ENCODE data around the gene CHCHD10.

DNA sequence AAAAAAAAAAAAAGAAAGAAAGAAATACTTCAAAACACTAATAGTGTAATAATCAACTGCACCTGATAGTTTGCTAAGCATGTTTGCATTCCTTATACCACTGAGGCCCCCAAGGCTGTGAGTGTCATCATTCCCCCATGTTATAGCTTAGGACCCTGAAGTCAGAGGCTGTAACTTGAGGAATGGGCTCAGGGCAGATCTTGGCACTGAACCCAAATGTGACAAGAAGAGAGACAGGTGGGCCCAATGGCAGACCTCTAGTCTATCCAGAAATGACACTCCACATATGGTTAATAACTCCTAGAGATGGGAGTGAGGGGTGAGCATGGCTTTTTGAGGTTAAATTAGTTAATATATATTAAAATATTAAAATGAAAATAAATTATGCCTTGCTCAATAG lies 30.1 kb downstream of the CHCHD10 start:
- TF ChIP-seq, protein P1, sequence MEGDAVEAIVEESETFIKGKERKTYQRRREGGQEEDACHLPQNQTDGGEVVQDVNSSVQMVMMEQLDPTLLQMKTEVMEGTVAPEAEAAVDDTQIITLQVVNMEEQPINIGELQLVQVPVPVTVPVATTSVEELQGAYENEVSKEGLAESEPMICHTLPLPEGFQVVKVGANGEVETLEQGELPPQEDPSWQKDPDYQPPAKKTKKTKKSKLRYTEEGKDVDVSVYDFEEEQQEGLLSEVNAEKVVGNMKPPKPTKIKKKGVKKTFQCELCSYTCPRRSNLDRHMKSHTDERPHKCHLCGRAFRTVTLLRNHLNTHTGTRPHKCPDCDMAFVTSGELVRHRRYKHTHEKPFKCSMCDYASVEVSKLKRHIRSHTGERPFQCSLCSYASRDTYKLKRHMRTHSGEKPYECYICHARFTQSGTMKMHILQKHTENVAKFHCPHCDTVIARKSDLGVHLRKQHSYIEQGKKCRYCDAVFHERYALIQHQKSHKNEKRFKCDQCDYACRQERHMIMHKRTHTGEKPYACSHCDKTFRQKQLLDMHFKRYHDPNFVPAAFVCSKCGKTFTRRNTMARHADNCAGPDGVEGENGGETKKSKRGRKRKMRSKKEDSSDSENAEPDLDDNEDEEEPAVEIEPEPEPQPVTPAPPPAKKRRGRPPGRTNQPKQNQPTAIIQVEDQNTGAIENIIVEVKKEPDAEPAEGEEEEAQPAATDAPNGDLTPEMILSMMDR (IDR thresholded peaks at IDR 0.05) = no peak
- TF ChIP-seq RCOR1 (IDR thresholded peaks at IDR 0.05; ENCODE audit: low read depth, low read length) (no peak), SMC3 (IDR thresholded peaks at IDR 0.05) (no peak)
